H1 (cell line): ENCODE results near the gene DOK7.

Experiments
- CTCF ChIP-seq, 3 experiments: IDR thresholded peaks; 1 replicate in 2 of 3; 2 replicates in 1 of 3; pipeline versions ENCODE4 v1.5.1 to v1.6.1; 2011; ENCODE audit warnings: low read length in 3 of 3, mild to moderate bottlenecking in 3 of 3, inconsistent platforms in 2 of 3, low read depth in 1 of 3, moderate library complexity in 1 of 3; ENCODE audit not compliant: insufficient read depth in 1 of 3; ENCODE audit errors: control extremely low read depth in 1 of 3
- GABPA ChIP-seq: IDR thresholded peaks from 2 replicates; pipeline ENCODE4 v1.6.1; 2011; ENCODE audit warnings: mild to moderate bottlenecking, low read length, moderate library complexity, borderline replicate concordance; ENCODE audit not compliant: insufficient read depth
- JUN ChIP-seq: IDR thresholded peaks from 2 replicates; pipeline ENCODE4 v1.6.1; 2011; ENCODE audit warnings: low read depth, mild to moderate bottlenecking, improper control_type of control experiment, low read length
- POLR2A ChIP-seq, 2 experiments: IDR thresholded peaks; 1 replicate in 1 of 2; 2 replicates in 1 of 2; pipeline ENCODE4 v1.6.1; 2011; ENCODE audit warnings: low read depth in 2 of 2, low read length in 2 of 2, mild to moderate bottlenecking in 2 of 2; ENCODE audit errors: control extremely low read depth in 1 of 2
- POLR2AphosphoS5 ChIP-seq: IDR thresholded peaks from 2 replicates; pipeline ENCODE4 v1.6.1; 2011; ENCODE audit warnings: low read depth, low read length
- USF2 ChIP-seq: IDR thresholded peaks from 2 replicates; pipeline ENCODE4 v1.6.1; 2011; ENCODE audit warnings: low read length, improper control_type of control experiment
- TF ChIP-seq, protein P1 (sequence below): IDR thresholded peaks from 2 replicates; pipeline ENCODE4 v1.6.1; 2011; ENCODE audit warnings: low read depth, mild to moderate bottlenecking, low read length; ENCODE audit not compliant: insufficient read depth

GRCh38 chr4:3475041-3475712, 12.1 kb downstream of the DOK7 start:
- TF ChIP-seq CTCF (IDR thresholded peaks at IDR 0.05; ENCODE audit: control extremely low read depth in 1 of 3, insufficient read depth in 1 of 3, low read depth in 1 of 3, low read length in 3 of 3) (no peak), GABPA (no peak), POLR2A (IDR thresholded peaks at IDR 0.05; ENCODE audit: control extremely low read depth in 1 of 2, low read depth in 2 of 2, low read length in 2 of 2) (no peak), JUN (no peak), POLR2AphosphoS5 (no peak), USF2 (no peak)
- TF ChIP-seq, protein P1, sequence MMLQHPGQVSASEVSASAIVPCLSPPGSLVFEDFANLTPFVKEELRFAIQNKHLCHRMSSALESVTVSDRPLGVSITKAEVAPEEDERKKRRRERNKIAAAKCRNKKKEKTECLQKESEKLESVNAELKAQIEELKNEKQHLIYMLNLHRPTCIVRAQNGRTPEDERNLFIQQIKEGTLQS, result no peak
